Ovary (tissue), 9 donors: Measurements from ENCODE around the gene FFAR4. TPM values are rescaled to one million over a fixed set of nuclear protein-coding genes. Genes with fewer than 3 reads are reported as not detected.

Experiments used
- DNase-seq, 5 donors: peaks; one replicate each; pipeline ENCODE4 v3.0.0-alpha.2; 2019 to 2020
- H3K27ac ChIP-seq, 2 donors: fragments of 200-600 bp; one replicate each; pipeline versions ENCODE4 v1.5.1 to v1.8.0; 2019 to 2022
- H3K27me3 ChIP-seq: fragments of 200-600 bp; one replicate; pipeline ENCODE4 v1.8.0; 2022
- H3K36me3 ChIP-seq: fragments of 200-600 bp; sonication (generic); one replicate; pipeline ENCODE4 v1.5.1; 2019
- H3K4me1 ChIP-seq: one replicate; pipeline ENCODE4 v1.8.1; 2013; ENCODE audit warnings: mild to moderate bottlenecking, moderate library complexity; ENCODE audit not compliant: insufficient read depth
- H3K4me3 ChIP-seq: fragments of 200-600 bp; sonication (generic); one replicate; pipeline ENCODE4 v1.5.1; 2017
- H3K9me3 ChIP-seq, 2 donors: fragments of 200-600 bp in 1 of 2; sonication (generic) in 1 of 2; one replicate each; pipeline versions ENCODE4 v1.5.1 to v1.8.1; 2013 to 2019; ENCODE audit warnings: mild to moderate bottlenecking in 1 of 2, moderate library complexity in 1 of 2
- EP300 ChIP-seq: sonication (generic); formaldehyde crosslinking; IDR thresholded peaks from one replicate; pipeline ENCODE4 v1.6.1; 2017; ENCODE audit warnings: antibody characterized with exemption
- POLR2A ChIP-seq: fragments of 450-650 bp; IDR thresholded peaks from one replicate; pipeline ENCODE4 v1.6.1; 2017; ENCODE audit warnings: antibody characterized with exemption, mild to moderate bottlenecking, moderate library complexity
- WGBS, 3 donors: extraction: QIAGEN DNeasy Blood & Tissue Kit in 1 of 3; methylation state at CpG; one replicate each; pipeline versions ENCODE4 v1.1.5 to v1.1.7; 2013 to 2017; 5-methylcytosine and 5-hydroxymethylcytosine counted together
- intact Hi-C, 4 donors: fragments of 100-400 bp; cut with DNase I; formaldehyde crosslinking; loops; one replicate each; pipeline versions ENCODE4 v1.11.0 to v1.15.1; 2022 to 2023
- polyA plus RNA-seq, 2 donors: library from polyadenylated mRNA; stranded (reverse); fragments of 200-250 nt in 1 of 2; fragments of 350-450 nt in 1 of 2; fragmentation: Illumina TruSeq in 1 of 2; extraction: RNeasy Lipid Tissue Mini Kit (QIAGEN cat#74804) in 1 of 2; gene quantifications; one replicate each; pipeline ENCODE4 v1.2.3, GENCODE V29; 2013 to 2014
- total RNA-seq, 7 donors: library from RNA; depleted of rRNA in 2 of 7; stranded (reverse); fragments of >200 nt in 2 of 7; fragmentation: NEBNext Ultra II Directional in 3 of 7; extraction: Animal tissue kit (Norgen Biotek cat#: 25700) in 3 of 7; gene quantifications; one replicate each; pipeline versions ENCODE4 v1.1.0 to v1.2.4, GENCODE V29; 2016 to 2023
- TF ChIP-seq, protein P1 (sequence below), 3 donors: fragments of 450-650 bp in 2 of 3; fragments of 200-600 bp in 1 of 3; IDR thresholded peaks; one replicate each; pipeline versions ENCODE4 v1.5.1 to v1.8.0; 2016 to 2022; ENCODE audit warnings: antibody characterized with exemption in 3 of 3, mild to moderate bottlenecking in 1 of 3
- donor health status: DM: no; HTN: no; CAD: no; lungs with moderate emphysema.
- donor health status: DM: no; HTN: no; CAD: no.
- donor health status: Bipolar disorder and iron deficiency.
- donor health status: DM: yes; HTN: yes; CAD: no.
- donor health status: DM: no; HTN: no; CAD: no.
- donor health status: DM: yes; HTN: yes; CAD: no.

Gene FFAR4
- total and polyA plus RNA-seq, 9 donors, result 0.07 to 3.7 (median 0.28) TPM; not detected in 4

DNA sequence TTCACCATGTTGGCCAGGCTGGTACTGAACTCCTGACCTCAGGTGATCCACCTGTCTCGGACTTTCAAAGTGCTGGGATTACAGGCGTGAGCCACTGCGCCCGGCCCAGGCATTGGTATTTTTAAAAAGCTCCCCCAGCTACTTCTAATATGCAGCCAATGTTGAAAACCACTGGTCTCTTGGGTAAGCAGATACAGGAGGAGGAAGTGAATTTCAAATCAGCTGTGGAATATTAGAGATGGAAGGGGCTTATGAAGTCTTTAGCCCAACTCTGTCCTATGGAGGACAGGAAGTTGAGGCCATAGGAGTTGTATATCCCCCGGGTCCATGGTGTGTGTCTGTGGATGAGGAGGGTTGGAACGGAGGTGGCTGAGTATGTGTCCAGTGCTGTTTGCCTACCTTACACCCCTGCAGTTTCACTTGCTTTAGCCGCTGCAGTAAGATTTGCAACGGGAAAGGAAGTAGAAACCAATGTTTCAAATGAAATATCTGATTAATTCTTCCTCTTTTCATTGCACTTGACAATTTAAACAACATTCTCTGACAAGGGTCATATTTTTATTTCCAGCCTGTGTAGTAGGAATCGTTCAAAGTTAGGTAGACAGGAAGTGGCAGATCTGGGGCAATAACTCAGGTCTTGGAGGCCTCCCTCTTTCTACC, 49.2 kb downstream of the FFAR4 start:
- H3K27me3 ChIP-seq, result no peaks in the 10 kb centered on the region
- whole genome bisulfite sequencing, 3 donors, result 83 to 86% (median 83%) methylated on average over 9 of the region's 9 CpGs
- H3K36me3 ChIP-seq, result no peaks in the 10 kb centered on the region
- H3K9me3 ChIP-seq, result no peaks in the 10 kb centered on the region
- TF ChIP-seq, protein P1, sequence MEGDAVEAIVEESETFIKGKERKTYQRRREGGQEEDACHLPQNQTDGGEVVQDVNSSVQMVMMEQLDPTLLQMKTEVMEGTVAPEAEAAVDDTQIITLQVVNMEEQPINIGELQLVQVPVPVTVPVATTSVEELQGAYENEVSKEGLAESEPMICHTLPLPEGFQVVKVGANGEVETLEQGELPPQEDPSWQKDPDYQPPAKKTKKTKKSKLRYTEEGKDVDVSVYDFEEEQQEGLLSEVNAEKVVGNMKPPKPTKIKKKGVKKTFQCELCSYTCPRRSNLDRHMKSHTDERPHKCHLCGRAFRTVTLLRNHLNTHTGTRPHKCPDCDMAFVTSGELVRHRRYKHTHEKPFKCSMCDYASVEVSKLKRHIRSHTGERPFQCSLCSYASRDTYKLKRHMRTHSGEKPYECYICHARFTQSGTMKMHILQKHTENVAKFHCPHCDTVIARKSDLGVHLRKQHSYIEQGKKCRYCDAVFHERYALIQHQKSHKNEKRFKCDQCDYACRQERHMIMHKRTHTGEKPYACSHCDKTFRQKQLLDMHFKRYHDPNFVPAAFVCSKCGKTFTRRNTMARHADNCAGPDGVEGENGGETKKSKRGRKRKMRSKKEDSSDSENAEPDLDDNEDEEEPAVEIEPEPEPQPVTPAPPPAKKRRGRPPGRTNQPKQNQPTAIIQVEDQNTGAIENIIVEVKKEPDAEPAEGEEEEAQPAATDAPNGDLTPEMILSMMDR (IDR thresholded peaks at IDR 0.05), result no peak
- no peak for TF ChIP-seq POLR2A
- DNase-seq, result no peak
- H3K4me1 ChIP-seq, result no peaks in the 10 kb centered on the region
- no peak overlapping the region for H3K27ac ChIP-seq
- H3K4me3 ChIP-seq, result no peak overlapping the region
- intact Hi-C loops, result no loop called here

DNA sequence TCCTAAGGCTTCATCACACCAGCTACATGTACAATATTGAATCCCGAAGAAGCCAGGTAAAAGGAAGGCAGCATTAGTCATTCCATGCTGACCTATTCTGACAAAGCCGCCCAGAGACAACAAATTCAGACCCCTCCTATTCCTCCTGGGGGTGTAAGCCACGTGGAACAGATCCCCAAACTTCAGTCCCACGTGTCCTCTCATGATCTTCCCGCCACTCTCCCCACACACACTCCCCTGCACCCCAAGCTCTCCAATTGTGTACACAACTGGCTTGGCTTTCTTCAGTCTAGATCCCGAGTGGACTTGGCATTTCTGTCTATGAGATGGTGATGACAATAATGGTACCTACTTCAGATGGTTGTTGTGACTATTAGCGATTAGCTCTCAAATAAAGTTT, 54.5 kb downstream of the FFAR4 start:
- Histone ChIP-seq H3K27ac (no peak overlapping the region), H3K36me3 (no peaks in the 10 kb centered on the region), H3K4me1 (no peaks in the 10 kb centered on the region), H3K9me3 (no peaks in the 10 kb centered on the region), H3K4me3 (no peak overlapping the region), H3K27me3 (no peaks in the 10 kb centered on the region)
- TF ChIP-seq POLR2A, result no peak
- TF ChIP-seq, protein P1 (IDR thresholded peaks at IDR 0.05), result no peak
- no peak for TF ChIP-seq EP300
- intact Hi-C loops, result no loop called here
- WGBS, 3 donors, result 72 to 82% (median 73%) methylated on average over 7 of the region's 7 CpGs
- no peak for DNase-seq

DNA sequence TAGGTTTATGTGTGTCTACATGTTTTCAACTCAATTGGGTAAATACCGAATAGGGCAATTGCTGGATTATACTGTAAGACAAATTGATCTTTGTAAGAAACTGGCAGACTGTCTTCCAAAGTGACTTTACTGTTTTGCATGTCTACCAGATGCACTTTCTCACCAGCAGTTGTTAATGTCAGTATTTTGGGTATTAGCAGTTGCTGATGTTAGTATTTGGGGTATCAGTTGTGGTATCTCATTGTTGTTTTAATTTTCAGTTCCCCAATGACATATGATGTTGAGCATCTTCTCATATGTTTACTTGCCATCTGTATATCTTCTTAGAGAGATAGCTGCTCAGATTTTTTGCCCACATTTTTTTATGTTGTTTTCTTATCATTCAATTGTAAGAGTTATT, 56.5 kb downstream of the FFAR4 start:
- no peaks in the 10 kb centered on the region for H3K4me1 ChIP-seq

DNA sequence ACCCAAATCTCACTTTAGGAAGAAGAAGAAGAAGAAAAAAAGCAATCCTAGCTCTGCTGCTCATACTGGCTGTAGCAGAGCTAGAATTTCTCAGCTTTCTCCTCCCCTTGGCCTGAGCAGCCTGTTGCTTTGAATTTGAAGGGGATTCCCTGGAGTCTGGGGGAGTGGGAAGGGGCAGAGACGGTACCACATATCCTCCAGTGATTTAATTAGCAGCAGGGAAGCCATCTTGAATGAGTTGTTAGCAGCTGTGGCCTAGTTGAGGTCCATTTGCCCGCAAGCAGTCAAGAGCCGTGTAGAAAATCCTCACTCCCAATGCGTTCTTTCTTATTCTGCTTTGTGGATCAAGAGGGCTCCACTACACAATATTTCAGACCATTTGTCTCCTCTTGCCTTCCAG, 62.4 kb downstream of the FFAR4 start:
- TF ChIP-seq EP300 (no peak), POLR2A (no peak)
- TF ChIP-seq, protein P1 (IDR thresholded peaks at IDR 0.05), result no peak
- Histone ChIP-seq H3K27me3 (no peaks in the 10 kb centered on the region), H3K36me3 (no peaks in the 10 kb centered on the region), H3K27ac (no peak overlapping the region), H3K9me3 (no peaks in the 10 kb centered on the region), H3K4me1 (no peaks in the 10 kb centered on the region), H3K4me3 (no peak overlapping the region)
- no peak for DNase-seq
- 69 to 73% (median 69%) methylated on average over 4 of the region's 4 CpGs for WGBS, 3 donors
- intact Hi-C loops, result no loop called here

More for the DNA sequence above, 56.5 kb downstream of the FFAR4 start:
- no peaks in the 10 kb centered on the region for H3K9me3 ChIP-seq
- WGBS, 3 donors, result 89 to 95% (median 95%) methylated on average over 1 of the region's 1 CpG
- H3K27me3 ChIP-seq, result no peaks in the 10 kb centered on the region
- no peak overlapping the region for H3K27ac ChIP-seq
- H3K36me3 ChIP-seq, result no peaks in the 10 kb centered on the region
- intact Hi-C loops, result no loop called here
- DNase-seq, result no peak
- TF ChIP-seq, protein P1 (IDR thresholded peaks at IDR 0.05), result no peak
- TF ChIP-seq POLR2A (no peak), EP300 (no peak)
- no peak overlapping the region for H3K4me3 ChIP-seq
